Neural cell (in vitro differentiated cells): Measurements from ENCODE around the gene NEDD4L. TPM values are rescaled to one million over a fixed set of nuclear protein-coding genes. Genes with fewer than 3 reads are reported as not detected.

ENCODE experiments used
- H2AFZ ChIP-seq: fragments of 200-600, 300-800 bp; sonication (generic), shearing (Covaris generic); 2 replicates; pipeline ENCODE4 v1.6.0; 2014; ENCODE audit warnings: low read depth, mild to moderate bottlenecking, antibody characterized with exemption, low read length, moderate library complexity
- H3F3A ChIP-seq: fragments of 200-600 bp; shearing (Covaris generic); 2 replicates; pipeline ENCODE4 v1.6.1; 2016; ENCODE audit warnings: mild to moderate bottlenecking, moderate library complexity, mixed read lengths, antibody characterized with exemption, low read length; ENCODE audit not compliant: insufficient read depth, poor library complexity, severe bottlenecking
- H3K27ac ChIP-seq: fragments of 200-600, 300-800 bp; sonication (generic), shearing (Covaris generic); 2 replicates; pipeline ENCODE4 v1.5.1; 2014; ENCODE audit warnings: mild to moderate bottlenecking, low read length, moderate library complexity
- H3K27me3 ChIP-seq: fragments of 300-800, 200-600 bp; sonication (generic), shearing (Covaris generic); 2 replicates; pipeline ENCODE4 v1.6.0; 2014; ENCODE audit warnings: mild to moderate bottlenecking, low read depth, low read length, moderate library complexity; ENCODE audit not compliant: insufficient read depth
- H3K36me3 ChIP-seq: fragments of 300-800, 200-600 bp; sonication (generic), shearing (Covaris generic); 2 replicates; pipeline ENCODE4 v1.5.1; 2014; ENCODE audit warnings: mild to moderate bottlenecking, antibody characterized with exemption, low read length, moderate library complexity; ENCODE audit not compliant: insufficient read depth
- H3K4me2 ChIP-seq: fragments of 300-800, 200-600 bp; sonication (generic), shearing (Covaris generic); 2 replicates; pipeline ENCODE4 v1.6.0; 2014; ENCODE audit warnings: mild to moderate bottlenecking, low read length
- H3K4me3 ChIP-seq: fragments of 300-800, 200-600 bp; sonication (generic), shearing (Covaris generic); 2 replicates; pipeline ENCODE4 v1.5.1; 2014; ENCODE audit warnings: mild to moderate bottlenecking, low read length, moderate library complexity
- H3K79me2 ChIP-seq: fragments of 200-600 bp; shearing (Covaris generic); replicated peaks from 2 replicates; pipeline ENCODE4 v1.6.0; 2014; ENCODE audit warnings: mild to moderate bottlenecking, low read length, moderate library complexity; ENCODE audit not compliant: insufficient read depth
- H3K9ac ChIP-seq: fragments of 300-800, 200-600 bp; sonication (generic), shearing (Covaris generic); 2 replicates; pipeline ENCODE4 v1.6.1; 2016; ENCODE audit warnings: mild to moderate bottlenecking, low read length, mixed read lengths
- H3K9me2 ChIP-seq: fragments of 200-600 bp; shearing (Covaris generic); 2 replicates; pipeline ENCODE4 v1.6.1; 2016; ENCODE audit warnings: mild to moderate bottlenecking, low read length, mixed read lengths; ENCODE audit not compliant: insufficient read depth
- H3K9me3 ChIP-seq: fragments of 200-600, 300-800 bp; sonication (generic), shearing (Covaris generic); 2 replicates; pipeline ENCODE4 v1.6.1; 2016; ENCODE audit warnings: mild to moderate bottlenecking, mixed run types, low read length, moderate library complexity, mixed read lengths
- H4K20me1 ChIP-seq: fragments of 200-600 bp; shearing (Covaris generic); 2 replicates; pipeline ENCODE4 v1.6.1; 2016; ENCODE audit warnings: mild to moderate bottlenecking, mixed run types; ENCODE audit not compliant: insufficient read depth
- EP300 ChIP-seq: fragments of 450-650 bp; conservative IDR thresholded peaks from 2 replicates; pipeline ENCODE4 v1.6.1; 2014; ENCODE audit warnings: antibody characterized with exemption, mild to moderate bottlenecking, moderate library complexity; ENCODE audit not compliant: poor library complexity, severe bottlenecking
- EZH2 ChIP-seq: fragments of 200-600, 300-800 bp; shearing (Covaris generic), sonication (generic); IDR thresholded peaks from 2 replicates; pipeline ENCODE4 v1.6.1; 2014; ENCODE audit warnings: antibody characterized with exemption, low read length, borderline replicate concordance, mild to moderate bottlenecking; ENCODE audit not compliant: insufficient read depth, poor library complexity, severe bottlenecking
- MXI1 ChIP-seq: fragments of 450-650 bp; conservative IDR thresholded peaks from 2 replicates; pipeline ENCODE4 v1.6.1; 2014; ENCODE audit warnings: antibody characterized with exemption, mild to moderate bottlenecking; ENCODE audit not compliant: poor library complexity, severe bottlenecking
- POLR2AphosphoS5 ChIP-seq: IDR thresholded peaks from 2 replicates; pipeline ENCODE4 v1.6.1; 2012
- RAD21 ChIP-seq: fragments of 450-650 bp; conservative IDR thresholded peaks from 2 replicates; pipeline ENCODE4 v1.6.1; 2014; ENCODE audit warnings: antibody characterized with exemption, mild to moderate bottlenecking, moderate library complexity
- REST ChIP-seq: IDR thresholded peaks from 2 replicates; pipeline ENCODE4 v1.6.1; 2012; ENCODE audit warnings: borderline replicate concordance
- SMC3 ChIP-seq: fragments of 450-650 bp; conservative IDR thresholded peaks from 2 replicates; pipeline ENCODE4 v1.6.1; 2014; ENCODE audit warnings: antibody characterized with exemption, mild to moderate bottlenecking, moderate library complexity; ENCODE audit not compliant: poor library complexity
- TAF1 ChIP-seq: IDR thresholded peaks from 2 replicates; pipeline ENCODE4 v1.6.1; 2012; ENCODE audit warnings: low read depth
- polyA plus RNA-seq: library from polyadenylated mRNA; depleted of rRNA; stranded (reverse); fragments of >200 nt; gene quantifications from 2 replicates; pipeline ENCODE4 v1.2.3, GENCODE V29; 2014
- TF ChIP-seq, protein P1 (sequence below): fragments of 450-650 bp; IDR thresholded peaks from 2 replicates; pipeline ENCODE4 v1.5.1; 2014; ENCODE audit warnings: antibody characterized with exemption, mild to moderate bottlenecking, moderate library complexity; ENCODE audit not compliant: poor library complexity, severe bottlenecking

The NEDD4L gene
- polyA plus RNA-seq, 1 donor from 2014 or later, result 97.9 TPM

GRCh38 chr18:58143386-58143785 is 99.4 kb downstream of the NEDD4L start (continued):
- TF ChIP-seq TAF1, result no peak

DNA sequence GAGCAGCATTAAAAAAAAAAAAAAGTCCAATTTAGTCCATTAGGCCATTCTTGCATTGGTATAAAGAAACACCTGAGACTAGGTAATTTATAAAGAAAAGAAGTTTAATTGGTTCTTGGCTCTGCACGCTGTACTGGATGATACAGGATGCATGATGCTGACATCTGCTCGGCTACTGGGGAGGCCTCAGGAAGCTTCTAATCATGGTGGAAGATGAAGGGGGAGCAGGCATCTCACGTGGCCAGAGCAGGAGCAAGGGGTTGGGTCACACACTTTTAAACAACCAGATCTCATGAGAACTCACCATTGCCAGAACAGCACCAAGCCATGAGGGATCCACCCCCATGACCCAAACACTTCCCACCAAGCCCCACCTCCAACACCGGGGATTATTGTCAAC is 100.1 kb downstream of the NEDD4L start:
- no peak overlapping the region for H3K27ac ChIP-seq

GRCh38 chr18:58144671-58145285 is 100.8 kb downstream of the NEDD4L start:
- Histone ChIP-seq H3K9ac (no peak overlapping the region), H3K27ac (no peak overlapping the region), H3F3A (no peaks in the 10 kb centered on the region), H3K79me2 (peaks cover 95% of the 10 kb centered on the region), H4K20me1 (peaks cover 13% of the 10 kb centered on the region), H2AFZ (no peak overlapping the region), H3K36me3 (no peaks in the 10 kb centered on the region), H3K27me3 (no peaks in the 10 kb centered on the region), H3K4me3 (no peak overlapping the region), H3K4me2 (no peak overlapping the region), H3K9me2 (no peaks in the 10 kb centered on the region), H3K9me3 (no peaks in the 10 kb centered on the region)
- TF ChIP-seq POLR2AphosphoS5 (no peak), SMC3 (no peak), MXI1 (no peak), TAF1 (no peak), REST (no peak), EZH2 (no peak), RAD21 (no peak)

More for the DNA sequence above, 100.1 kb downstream of the NEDD4L start:
- Histone ChIP-seq H3K9ac (no peak overlapping the region), H3K79me2 (peaks cover 95% of the 10 kb centered on the region), H2AFZ (no peak overlapping the region), H4K20me1 (peaks cover 13% of the 10 kb centered on the region), H3K9me2 (no peaks in the 10 kb centered on the region), H3K9me3 (no peaks in the 10 kb centered on the region), H3K4me3 (no peak overlapping the region), H3K27me3 (no peaks in the 10 kb centered on the region), H3K4me2 (no peak overlapping the region), H3F3A (no peaks in the 10 kb centered on the region), H3K36me3 (no peaks in the 10 kb centered on the region)
- TF ChIP-seq EZH2 (no peak), TAF1 (no peak), RAD21 (no peak), REST (no peak), POLR2AphosphoS5 (no peak), SMC3 (no peak), MXI1 (no peak), EP300 (no peak)
- TF ChIP-seq, protein P1, sequence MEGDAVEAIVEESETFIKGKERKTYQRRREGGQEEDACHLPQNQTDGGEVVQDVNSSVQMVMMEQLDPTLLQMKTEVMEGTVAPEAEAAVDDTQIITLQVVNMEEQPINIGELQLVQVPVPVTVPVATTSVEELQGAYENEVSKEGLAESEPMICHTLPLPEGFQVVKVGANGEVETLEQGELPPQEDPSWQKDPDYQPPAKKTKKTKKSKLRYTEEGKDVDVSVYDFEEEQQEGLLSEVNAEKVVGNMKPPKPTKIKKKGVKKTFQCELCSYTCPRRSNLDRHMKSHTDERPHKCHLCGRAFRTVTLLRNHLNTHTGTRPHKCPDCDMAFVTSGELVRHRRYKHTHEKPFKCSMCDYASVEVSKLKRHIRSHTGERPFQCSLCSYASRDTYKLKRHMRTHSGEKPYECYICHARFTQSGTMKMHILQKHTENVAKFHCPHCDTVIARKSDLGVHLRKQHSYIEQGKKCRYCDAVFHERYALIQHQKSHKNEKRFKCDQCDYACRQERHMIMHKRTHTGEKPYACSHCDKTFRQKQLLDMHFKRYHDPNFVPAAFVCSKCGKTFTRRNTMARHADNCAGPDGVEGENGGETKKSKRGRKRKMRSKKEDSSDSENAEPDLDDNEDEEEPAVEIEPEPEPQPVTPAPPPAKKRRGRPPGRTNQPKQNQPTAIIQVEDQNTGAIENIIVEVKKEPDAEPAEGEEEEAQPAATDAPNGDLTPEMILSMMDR, result no peak
